NCI-H345 treated with DMSO at 0.1 percent for 48 hours (cell line): Measurements from ENCODE around the gene ILK.

Experiments used
- DNase-seq: peaks from one replicate; lab custom pipeline; 2025; ENCODE audit not compliant: unreplicated experiment; lab: John Stamatoyannopoulos, UW

Gene ILK

DNA sequence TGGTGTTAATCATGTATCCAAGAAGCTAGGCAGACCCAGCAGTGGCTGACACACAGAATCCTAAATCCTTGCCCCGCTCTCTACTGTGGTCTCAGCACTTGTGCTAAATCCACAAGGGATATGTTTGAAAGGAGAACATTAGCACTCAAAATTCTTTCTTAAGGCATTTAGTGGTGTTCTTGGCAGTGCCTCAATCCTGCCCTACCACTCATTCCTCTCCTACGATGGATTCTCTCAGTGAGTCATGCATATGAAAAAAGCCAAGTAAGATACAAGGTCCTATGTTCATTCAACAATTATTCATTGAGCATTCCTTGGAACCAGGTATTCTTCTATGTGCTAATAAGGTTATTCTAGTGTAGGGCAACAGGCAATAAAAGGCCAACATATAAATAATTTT is 31.4 kb upstream of the ILK start:
- DNase-seq, result no peak

DNA sequence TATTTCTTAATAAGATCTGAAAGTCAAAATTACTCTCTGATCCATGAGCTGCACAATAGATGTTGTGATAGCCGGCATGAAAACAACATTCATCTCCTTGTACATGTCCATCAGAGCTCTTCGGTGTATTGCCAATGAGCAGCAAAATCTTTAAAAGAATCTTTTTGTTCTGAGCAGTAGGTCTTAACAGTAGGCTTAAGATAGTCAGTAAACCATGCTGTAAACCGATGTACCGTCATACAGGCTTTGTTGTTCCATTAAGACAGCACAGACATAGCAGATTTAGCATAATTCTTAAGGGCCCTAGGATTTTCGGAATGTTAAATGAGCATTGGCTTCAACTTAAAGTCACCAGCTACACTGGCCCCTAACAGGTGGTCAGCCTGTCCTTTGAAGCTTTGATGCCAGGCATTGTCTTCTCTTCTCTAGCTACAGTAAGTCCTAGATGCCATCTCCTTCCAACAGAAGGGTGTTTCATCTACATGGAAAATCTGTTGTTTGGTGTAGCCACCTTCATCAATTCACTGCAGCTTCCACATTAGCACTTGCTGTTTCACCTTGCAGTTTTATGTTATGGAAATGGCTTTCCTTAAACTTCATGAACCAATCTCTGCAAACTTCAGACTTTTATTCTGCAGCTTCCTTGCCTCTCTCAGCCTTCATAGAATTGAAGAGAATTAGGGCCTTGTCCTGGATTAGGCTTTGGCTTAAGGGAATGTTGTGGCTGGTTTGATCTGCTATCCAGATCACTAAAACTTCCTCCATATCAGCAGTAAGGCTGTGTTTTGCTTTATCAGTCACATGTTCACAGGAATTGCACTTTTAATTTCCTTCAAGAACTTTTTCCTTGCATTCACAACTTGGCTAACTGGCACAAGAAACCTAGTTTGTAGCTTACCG is 28.5 kb upstream of the ILK start:
- DNase-seq, result no peak

DNA sequence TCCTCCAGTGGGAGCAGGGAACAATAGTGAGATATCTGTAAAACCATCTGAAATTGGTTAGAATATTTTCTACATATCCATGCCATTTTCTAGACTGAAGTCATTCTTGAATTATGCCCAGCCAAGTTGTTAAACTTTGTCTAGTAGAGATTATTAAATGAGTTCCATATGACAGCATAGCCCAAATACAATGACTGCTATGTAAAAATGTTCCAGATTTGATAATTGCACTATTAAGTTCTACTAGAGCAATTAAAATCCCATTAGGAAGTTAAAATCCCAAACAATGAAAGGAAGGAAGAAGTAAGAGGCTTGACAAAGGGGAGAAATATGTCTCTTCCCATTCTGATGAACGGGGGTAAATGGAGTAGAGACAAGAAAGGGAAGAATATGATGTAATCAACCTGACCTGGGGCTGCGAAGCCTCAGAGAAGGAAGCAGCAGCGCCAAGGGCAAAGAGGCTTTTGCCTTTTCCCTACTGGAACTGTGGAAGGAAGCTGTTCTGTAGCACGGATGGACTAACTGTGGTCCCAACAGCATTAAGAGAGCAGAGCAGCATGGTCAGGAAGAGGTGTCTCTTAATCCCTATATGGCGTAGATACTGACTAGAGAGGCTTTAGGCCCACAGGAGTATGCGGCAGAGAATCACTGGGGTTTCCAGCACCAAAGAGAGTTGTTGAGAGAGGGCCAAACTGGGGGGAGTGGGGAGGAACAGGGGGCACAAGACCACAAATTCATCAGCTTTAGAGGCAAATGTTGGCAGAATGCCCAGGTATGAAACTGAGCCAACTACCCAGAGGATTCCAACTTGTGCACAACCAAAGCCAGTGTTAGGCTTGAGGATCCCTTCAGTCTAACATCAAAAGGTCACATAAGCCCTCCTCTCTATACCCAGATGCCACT is 26.9 kb upstream of the ILK start:
- peak; percentile 26 for DNase-seq

GRCh38 chr11:6578134-6578533 is 25.4 kb upstream of the ILK start:
- no peak for DNase-seq

GRCh38 chr11:6579681-6580080 is 23.9 kb upstream of the ILK start:
- no peak for DNase-seq

- no peak for DNase-seq
Observed at GRCh38 chr11:6583584-6583983, 20.0 kb upstream of the ILK start.

- DNase-seq, result no peak
Observed at GRCh38 chr11:6584528-6584927, 19.0 kb upstream of the ILK start.

DNA sequence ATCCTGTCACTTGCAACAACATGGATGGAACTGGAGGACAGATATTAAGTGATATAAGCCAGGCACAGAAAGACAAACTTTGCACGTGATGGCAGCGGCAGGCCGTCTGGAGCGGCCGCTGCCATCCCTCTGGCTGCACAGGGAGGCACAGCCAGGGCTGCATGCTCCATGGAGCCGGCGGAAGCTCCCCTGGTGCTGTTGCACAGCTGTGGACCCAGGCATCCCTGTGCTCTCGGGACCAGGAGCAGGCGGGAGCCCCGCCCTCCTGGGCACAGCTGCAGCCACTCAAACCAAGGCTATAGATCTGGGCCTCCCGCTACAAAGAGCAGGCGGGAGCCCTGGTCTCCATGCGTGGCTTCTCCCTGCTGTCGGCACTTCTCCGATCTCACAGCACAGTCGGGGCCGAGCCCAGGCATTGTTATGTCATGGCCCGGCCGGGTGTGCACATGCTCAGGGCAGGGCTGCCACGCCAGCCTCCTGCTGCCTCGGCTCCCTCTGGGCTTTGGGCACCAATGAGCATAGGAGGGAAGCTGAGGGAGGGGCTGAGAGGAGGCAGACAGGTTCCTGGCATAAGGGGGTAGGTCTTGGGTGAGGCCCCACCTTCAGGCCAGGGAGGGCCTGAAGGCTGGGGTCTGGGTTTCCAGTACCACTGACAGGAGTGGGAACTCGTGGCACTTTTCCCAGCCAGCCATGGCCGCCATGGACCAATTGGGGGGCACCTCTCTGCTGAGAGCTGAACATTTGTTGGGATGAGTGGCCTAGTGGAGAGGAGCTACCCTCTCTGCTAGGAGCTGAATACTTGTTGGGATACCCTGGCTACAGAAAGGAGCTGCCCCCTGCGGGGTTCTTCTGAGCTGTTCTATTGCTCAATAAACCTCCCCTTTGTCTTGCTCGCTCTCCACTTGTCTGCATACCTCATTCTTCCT is 16.9 kb upstream of the ILK start:
- no peak for DNase-seq

DNA sequence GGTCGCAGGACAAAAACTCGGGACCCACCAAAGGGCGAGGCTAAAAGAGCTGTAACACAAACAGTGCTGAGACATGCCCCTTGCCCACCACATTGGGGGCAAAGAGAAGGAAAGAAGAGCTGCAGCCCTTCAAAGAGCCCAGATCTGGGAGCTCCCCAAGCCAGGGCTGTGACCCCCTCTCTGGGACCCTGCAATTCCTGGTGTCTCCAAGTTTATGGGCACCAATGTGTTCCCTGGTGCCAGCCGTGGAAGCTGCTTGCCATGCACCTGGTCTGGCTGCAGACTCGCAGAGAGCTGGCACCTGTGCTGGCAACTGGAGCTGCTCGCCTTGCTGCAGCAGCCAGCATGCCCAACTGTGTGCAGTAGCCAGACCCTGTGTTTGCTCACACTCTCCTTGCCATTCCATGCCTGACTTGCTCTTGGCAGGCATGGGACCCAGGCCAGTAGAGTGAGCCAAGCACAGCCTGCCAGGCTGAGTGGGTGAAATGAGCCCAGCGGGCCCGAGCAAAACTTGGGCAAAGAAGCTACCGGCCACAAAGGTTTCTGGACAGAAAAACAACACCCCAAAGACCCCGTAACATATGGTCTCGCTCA is 16.1 kb upstream of the ILK start:
- no peak for DNase-seq

- DNase-seq, result no peak
Observed at GRCh38 chr11:6588018-6588417, 15.6 kb upstream of the ILK start.

GRCh38 chr11:6594142-6594768 is 9.3 kb upstream of the ILK start:
- no peak for DNase-seq

DNA sequence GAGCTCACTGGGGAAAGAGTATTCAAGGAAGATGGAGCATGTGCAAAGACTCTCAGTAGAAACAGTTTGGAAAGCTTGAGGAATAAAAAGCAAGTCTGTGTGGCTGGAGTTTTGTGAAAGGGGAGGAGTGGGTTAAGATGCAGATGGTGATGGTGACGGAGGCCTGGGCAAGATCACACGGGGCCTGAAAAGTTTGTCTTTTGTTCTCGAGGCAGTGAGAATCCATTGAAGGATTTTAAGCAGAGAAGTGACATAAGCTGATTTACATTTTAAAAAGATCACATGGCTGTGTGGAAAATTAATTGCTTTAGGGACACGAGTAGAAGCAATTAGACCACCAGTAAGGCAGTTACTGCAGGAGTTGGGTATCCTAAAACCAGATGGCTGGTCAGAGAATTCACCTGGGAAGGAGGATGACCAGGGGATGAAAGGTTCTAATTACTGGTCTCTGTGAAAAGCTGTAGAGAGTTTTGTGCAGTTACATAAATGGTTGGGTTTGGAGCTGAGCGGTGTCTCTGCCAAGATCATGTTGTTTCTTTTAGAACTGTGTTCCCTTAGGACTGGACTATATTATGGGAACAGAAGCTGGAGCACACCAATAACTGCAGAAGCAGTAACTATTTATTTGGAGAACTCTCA is 7.2 kb upstream of the ILK start:
- DNase-seq, result no peak

DNA sequence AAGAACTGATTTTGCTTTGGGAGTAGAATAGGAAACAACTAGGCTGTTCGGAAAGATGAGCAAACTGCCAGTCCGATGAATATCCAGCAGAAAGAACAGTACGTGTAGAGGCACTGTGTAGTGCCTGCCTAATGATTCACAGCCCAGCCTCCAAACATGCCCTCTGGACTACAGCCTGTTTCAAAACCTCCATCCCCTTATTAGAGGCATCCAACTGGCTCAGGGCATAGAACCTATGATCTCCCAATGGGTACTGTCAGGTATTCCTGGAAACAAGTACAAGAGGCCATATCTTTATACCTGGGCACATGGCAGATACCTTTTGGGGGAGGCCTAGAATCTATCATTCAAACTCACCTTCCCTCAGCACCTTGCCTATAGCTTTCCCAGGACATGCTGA is 5.0 kb upstream of the ILK start:
- no peak for DNase-seq

DNA sequence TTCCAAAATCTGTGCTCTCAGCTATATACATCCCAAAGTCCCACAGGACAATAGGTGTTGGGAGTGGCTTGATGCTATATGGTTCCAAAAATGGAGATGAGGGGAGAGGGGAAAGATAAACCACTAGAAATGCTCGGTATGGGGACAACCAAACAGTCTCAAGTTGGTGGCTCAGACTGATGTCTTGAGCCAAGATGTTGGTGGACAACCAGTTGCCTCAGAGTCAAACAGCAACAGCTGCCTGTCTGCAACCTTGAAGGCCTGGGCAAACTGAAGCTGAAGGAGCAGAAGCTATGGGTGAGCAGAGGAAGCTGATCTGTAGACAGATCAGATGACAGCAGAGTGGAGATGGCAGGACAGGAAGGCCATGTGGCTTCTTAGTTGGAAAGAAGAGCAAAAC is 4.1 kb upstream of the ILK start:
- no peak for DNase-seq

DNA sequence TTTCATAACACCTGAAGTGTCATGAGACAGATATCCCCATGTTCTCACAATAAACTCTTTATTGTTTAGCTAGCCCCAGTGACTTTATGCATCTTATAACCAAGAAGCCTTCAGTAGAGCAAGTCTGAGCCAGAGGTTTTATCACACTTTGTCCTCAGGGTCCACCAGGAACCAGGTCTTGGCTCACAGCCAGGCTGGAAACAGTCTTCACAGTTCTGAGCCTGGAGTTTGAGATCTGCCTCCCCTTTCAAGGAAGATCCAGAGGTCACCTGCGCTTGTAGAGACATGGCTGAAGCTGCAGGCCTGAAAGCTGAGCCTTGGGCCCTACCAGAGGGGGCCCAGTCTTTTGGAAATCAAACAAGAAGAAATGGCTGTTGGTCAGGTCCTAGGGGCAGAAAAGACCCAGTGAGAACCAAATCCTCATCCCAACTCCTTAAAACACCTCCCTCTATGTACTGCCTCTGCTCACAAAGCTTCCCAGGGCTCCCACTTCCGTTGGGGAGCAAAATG is 3.6 kb upstream of the ILK start:
- no peak for DNase-seq

DNA sequence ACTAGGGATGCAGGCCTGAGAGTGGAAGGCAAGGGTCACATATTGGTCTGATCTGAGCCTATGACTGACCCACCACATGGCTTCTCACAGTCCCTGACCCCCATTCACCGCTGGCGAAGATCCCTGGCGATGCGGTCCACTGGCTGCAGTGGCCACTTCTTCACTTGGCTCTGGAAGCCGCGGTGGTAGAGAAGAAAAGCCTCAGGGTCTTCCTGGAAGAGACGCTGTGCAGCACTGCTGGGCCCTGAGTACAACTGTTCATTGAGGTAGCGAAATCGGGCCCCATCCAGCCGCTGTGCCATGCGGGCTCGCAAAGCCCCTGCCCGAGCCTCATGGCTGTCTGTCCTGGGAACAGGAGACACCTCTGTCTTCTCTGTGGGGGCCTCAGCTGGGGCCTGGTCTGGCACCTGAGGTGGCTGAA is 2.5 kb upstream of the ILK start:
- DNase-seq, result no peak

DNA sequence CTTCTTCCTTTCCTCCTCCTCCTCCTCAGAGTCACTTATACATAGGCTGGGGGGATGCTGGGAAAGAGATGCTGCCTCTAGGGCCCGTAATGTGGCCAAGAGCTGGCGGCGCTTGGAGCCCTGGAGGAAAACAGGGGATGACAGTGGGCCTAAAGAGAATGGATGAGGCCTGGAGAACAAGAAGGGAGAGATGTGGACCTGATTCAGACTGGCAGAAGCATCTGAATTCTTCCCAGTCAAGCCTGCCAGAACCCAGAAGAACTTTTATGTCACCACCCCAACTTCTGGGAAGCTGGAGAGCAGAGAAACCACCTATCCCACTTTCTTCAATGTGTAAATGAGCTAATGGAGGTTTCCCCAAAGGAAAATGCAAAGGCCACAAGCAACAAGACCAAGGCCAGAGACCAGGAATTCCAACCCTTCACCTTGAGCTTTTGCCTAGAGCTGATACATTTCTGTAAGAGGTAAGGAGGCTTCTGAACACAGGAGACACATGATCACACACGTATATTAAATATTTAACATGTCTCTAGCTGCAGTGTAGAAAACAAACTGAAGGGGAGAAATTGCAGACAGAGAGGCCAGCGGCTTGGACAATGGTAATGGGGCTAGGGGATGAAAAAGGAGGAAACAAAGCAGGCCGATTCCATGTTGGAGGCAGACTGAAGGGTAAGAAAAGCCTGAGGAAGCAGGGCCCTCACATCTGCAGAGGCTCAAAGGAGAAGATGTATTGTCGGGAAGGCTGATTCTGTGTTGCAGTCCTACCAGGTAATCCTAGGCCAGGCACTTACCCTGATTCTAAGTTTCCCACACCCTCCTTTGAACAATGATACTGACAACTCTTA is 1.3 kb upstream of the ILK start:
- DNase-seq, result no peak

DNA sequence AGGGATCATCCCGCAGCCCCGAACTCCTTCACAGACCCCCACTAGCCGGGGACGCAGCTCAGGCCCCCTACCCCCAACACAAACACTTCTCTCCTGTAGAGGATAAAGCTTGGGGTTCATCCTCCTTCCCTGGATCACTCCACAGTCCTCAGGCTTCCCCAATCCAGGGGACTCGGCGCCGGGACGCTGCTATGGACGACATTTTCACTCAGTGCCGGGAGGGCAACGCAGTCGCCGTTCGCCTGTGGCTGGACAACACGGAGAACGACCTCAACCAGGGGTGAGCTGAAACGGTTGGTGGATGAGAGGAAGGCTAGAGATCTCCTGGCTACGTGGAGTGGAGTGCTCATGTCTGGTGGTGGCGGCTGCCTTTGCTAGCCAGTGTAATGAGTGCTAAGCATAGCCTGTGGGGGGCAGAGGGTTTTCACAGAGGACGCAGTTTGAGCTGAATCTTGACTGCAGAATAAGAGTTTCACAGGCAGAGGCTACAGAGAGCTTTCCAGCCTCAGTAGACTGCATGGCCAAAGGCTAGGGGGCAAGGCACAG is 580 bp downstream of the ILK start:
- DNase-seq, result peak; percentile 19
